Measurements from ENCODE around the gene DUOXA1.

DUOXA1 gene

GRCh38 chr15:45129651-45130129, at the start of gene DUOXA1, which contains the start of gene DUOX1:
TSS of gene DUOXA1 (minus strand) at chr15:45129879. CDS start at chr15:45123014, 6,865 bp downstream.
TSS of gene DUOX1 (plus strand) at chr15:45129994. CDS start at chr15:45131967, 1,973 bp downstream.
- no peak within 1 kb of the TSS for H3K4me3 ChIP-seq (replicated peaks; ENCODE audit: low read depth, low read length)
- no peak for DNase-seq (ENCODE audit: extremely low read depth, low read depth)
- TF ChIP-seq CTCF (IDR thresholded peaks at IDR 0.05; ENCODE audit: low read depth, low read length, missing control alignments): no peak

GRCh38 chr15:45177285-45177684, 47.6 kb upstream of the DUOXA1 start:
- no peak for TF ChIP-seq CTCF (IDR thresholded peaks at IDR 0.05; ENCODE audit: low read depth, low read length, missing control alignments)
- DNase-seq (ENCODE audit: extremely low read depth, low read depth): no peak
- no peak overlapping the region for H3K4me3 ChIP-seq (replicated peaks; ENCODE audit: low read depth, low read length)

- no peak for DNase-seq (ENCODE audit: extremely low read depth, low read depth)
- no peak overlapping the region for H3K4me3 ChIP-seq (replicated peaks; ENCODE audit: low read depth, low read length)
- TF ChIP-seq CTCF (IDR thresholded peaks at IDR 0.05; ENCODE audit: low read depth, low read length, missing control alignments): no peak
Measured at GRCh38 chr15:45174577-45174976, 44.9 kb upstream of the DUOXA1 start.

DNA sequence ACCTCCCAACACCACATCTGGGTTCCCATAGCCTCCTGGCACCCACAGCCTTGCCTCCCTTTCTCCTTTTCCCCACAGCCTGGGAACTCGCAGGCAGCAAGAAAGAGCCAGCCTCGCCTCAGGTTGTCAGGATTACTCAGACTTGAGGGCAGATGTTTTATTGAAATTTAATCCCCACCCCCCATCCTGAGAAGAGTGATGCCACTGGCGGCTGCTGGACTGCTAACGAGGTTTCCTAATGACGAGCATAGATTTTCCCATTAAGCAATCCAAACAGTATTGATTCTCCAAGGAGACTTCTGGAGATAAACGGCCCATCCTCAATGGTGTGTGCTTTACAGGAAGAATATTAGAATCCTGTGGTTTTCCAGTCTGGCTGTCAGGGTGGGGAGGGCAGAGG, 44.4 kb upstream of the DUOXA1 start:
- no peak for DNase-seq (ENCODE audit: extremely low read depth, low read depth)
- no peak for TF ChIP-seq CTCF (IDR thresholded peaks at IDR 0.05; ENCODE audit: low read depth, low read length, missing control alignments)
- no peak overlapping the region for H3K4me3 ChIP-seq (replicated peaks; ENCODE audit: low read depth, low read length)

DNA sequence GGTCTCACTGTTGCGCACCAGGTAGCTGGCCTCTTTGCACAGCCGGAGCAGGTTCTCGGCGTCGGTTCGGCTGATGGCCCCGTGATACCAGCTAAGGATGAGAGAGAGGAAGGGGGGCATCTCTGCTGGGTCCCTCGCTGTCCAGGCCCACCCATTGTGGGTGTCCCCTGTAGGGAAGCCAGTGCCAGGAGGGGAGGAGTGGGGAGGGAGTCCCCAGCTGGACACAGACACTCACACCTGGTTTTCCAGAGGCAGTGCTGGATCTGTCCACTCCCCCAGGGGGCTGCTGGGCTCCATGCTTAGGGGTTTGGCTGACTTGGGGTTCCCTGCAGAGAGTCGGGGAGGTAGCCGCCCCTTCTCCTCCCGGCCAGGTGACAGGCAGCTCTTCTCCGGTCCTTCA, 42.2 kb upstream of the DUOXA1 start:
- TF ChIP-seq CTCF (IDR thresholded peaks at IDR 0.05; ENCODE audit: low read depth, low read length, missing control alignments): no peak
- H3K4me3 ChIP-seq (replicated peaks; ENCODE audit: low read depth, low read length): no peak overlapping the region
- no peak for DNase-seq (ENCODE audit: extremely low read depth, low read depth)

DNA sequence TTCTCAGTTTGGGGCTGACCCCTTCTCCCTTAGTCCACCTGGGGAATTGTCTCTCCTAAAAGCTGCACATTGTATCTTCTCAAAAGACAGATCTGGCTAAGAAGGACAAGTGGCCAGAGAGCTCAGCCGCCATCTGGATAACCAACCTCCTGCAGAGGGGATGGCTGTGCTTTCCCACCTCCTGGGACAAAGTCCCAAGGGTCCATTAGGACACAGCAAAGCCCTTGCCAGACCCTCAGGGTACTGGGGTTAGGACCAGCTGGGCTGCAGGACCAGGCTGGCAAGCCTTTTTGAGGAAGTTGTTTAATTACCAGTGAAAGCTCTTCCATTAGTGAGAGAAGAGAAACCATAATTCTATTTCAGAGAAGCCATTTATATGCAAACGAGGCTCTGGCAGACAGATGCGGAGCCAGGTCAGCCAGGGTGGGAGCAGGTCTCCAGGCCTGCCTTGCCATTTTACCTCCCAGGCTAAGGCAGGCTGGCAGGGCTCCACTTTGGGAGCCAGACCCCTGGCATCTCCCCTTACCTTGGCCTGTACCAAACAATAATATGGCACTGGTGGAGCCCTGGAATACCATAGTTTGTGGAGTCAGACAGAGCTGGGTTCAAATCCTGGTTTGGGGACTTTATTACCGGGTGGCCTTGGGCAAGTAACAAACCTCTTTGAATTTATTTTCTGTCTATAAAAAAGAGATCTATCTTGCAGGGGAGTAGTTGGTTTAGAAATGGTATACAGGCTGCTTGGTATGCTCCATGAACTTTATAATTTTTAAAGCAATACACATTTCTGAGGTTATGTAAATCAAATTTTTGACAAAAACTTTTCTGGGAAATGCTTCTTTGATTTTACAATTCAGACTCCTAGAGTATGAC, 40.2 kb upstream of the DUOXA1 start:
- no peak for TF ChIP-seq CTCF (IDR thresholded peaks at IDR 0.05; ENCODE audit: low read depth, low read length, missing control alignments)
- no peak overlapping the region for H3K4me3 ChIP-seq (replicated peaks; ENCODE audit: low read depth, low read length)
- DNase-seq (ENCODE audit: extremely low read depth, low read depth): no peak

All from HFF-Myc (cell line).